ENCODE results near the gene ZDHHC17.

The ZDHHC17 gene

GRCh38 chr12:76881142-76881541, 117.2 kb downstream of the ZDHHC17 start:
- no peak for TF ChIP-seq FOXM1 (IDR thresholded peaks at IDR 0.05; ENCODE audit: borderline replicate concordance, low read depth)
- TF ChIP-seq EGR1 (IDR thresholded peaks at IDR 0.05): no peak
- no peak for TF ChIP-seq USF1 (IDR thresholded peaks at IDR 0.05)
- TF ChIP-seq TCF12 (IDR thresholded peaks at IDR 0.05; ENCODE audit: low read depth): no peak
- TF ChIP-seq CREB1 (IDR thresholded peaks at IDR 0.05; ENCODE audit: low read depth): no peak
- TF ChIP-seq CEBPB (IDR thresholded peaks at IDR 0.05): no peak
- TF ChIP-seq TAF1 (IDR thresholded peaks at IDR 0.05; ENCODE audit: low read depth): no peak
- no peak for TF ChIP-seq RAD21 (IDR thresholded peaks at IDR 0.05; ENCODE audit: low read depth)
- TF ChIP-seq EP300 (IDR thresholded peaks at IDR 0.05; ENCODE audit: borderline replicate concordance): no peak
- no peak for TF ChIP-seq REST (IDR thresholded peaks at IDR 0.05; ENCODE audit: low read depth)
- no peak for TF ChIP-seq TEAD4 (IDR thresholded peaks at IDR 0.05)
- TF ChIP-seq NFIC (IDR thresholded peaks at IDR 0.05): no peak
- TF ChIP-seq ZBTB7A (IDR thresholded peaks at IDR 0.05; ENCODE audit: low read depth): no peak
- TF ChIP-seq MAX (IDR thresholded peaks at IDR 0.05): no peak
- no peak for TF ChIP-seq YY1 (IDR thresholded peaks at IDR 0.05; ENCODE audit: low read depth)

GRCh38 chr12:76882367-76882766, 118.5 kb downstream of the ZDHHC17 start:
- TF ChIP-seq RAD21 (IDR thresholded peaks at IDR 0.05; ENCODE audit: low read depth) (no peak), CEBPB (IDR thresholded peaks at IDR 0.05) (no peak), ZBTB7A (IDR thresholded peaks at IDR 0.05; ENCODE audit: low read depth) (no peak), TEAD4 (IDR thresholded peaks at IDR 0.05) (no peak), NFIC (IDR thresholded peaks at IDR 0.05) (no peak), CREB1 (IDR thresholded peaks at IDR 0.05; ENCODE audit: low read depth) (no peak), FOXM1 (IDR thresholded peaks at IDR 0.05; ENCODE audit: borderline replicate concordance, low read depth) (no peak), EP300 (IDR thresholded peaks at IDR 0.05; ENCODE audit: borderline replicate concordance) (no peak), YY1 (IDR thresholded peaks at IDR 0.05; ENCODE audit: low read depth) (no peak), REST (IDR thresholded peaks at IDR 0.05; ENCODE audit: low read depth) (no peak), EGR1 (IDR thresholded peaks at IDR 0.05) (no peak), TAF1 (IDR thresholded peaks at IDR 0.05; ENCODE audit: low read depth) (no peak), USF1 (IDR thresholded peaks at IDR 0.05) (no peak), TCF12 (IDR thresholded peaks at IDR 0.05; ENCODE audit: low read depth) (no peak)

GRCh38 chr12:76883151-76883550, 119.2 kb downstream of the ZDHHC17 start:
- TF ChIP-seq FOXM1 (IDR thresholded peaks at IDR 0.05; ENCODE audit: borderline replicate concordance, low read depth) (no peak), TEAD4 (IDR thresholded peaks at IDR 0.05) (0 out of 2 replicates have a peak, but pooled peaks have one; percentile 30), YY1 (IDR thresholded peaks at IDR 0.05; ENCODE audit: low read depth) (no peak), TAF1 (IDR thresholded peaks at IDR 0.05; ENCODE audit: low read depth) (no peak), USF1 (IDR thresholded peaks at IDR 0.05) (peak; percentile 66)

- TF ChIP-seq MAX (IDR thresholded peaks at IDR 0.05): no peak
- TF ChIP-seq CEBPB (IDR thresholded peaks at IDR 0.05): no peak
- TF ChIP-seq CREB1 (IDR thresholded peaks at IDR 0.05; ENCODE audit: low read depth): no peak
- TF ChIP-seq EGR1 (IDR thresholded peaks at IDR 0.05): no peak
- no peak for TF ChIP-seq TEAD4 (IDR thresholded peaks at IDR 0.05)
- no peak for TF ChIP-seq REST (IDR thresholded peaks at IDR 0.05; ENCODE audit: low read depth)
- TF ChIP-seq RAD21 (IDR thresholded peaks at IDR 0.05; ENCODE audit: low read depth): no peak
- TF ChIP-seq ZBTB7A (IDR thresholded peaks at IDR 0.05; ENCODE audit: low read depth): no peak
- TF ChIP-seq TCF12 (IDR thresholded peaks at IDR 0.05; ENCODE audit: low read depth): no peak
- TF ChIP-seq USF1 (IDR thresholded peaks at IDR 0.05): no peak
- TF ChIP-seq FOXM1 (IDR thresholded peaks at IDR 0.05; ENCODE audit: borderline replicate concordance, low read depth): no peak
- TF ChIP-seq EP300 (IDR thresholded peaks at IDR 0.05; ENCODE audit: borderline replicate concordance): no peak
These were observed 119.9 kb downstream of the ZDHHC17 start for GRCh38 chr12:76883811-76884210.

Measured in Ishikawa (cell line).